Upper lobe of right lung (tissue), 1 donor: ENCODE measurements around the gene PLEKHG2. TPM values are rescaled to one million over a fixed set of nuclear protein-coding genes. Genes with fewer than 3 reads are reported as not detected.

Experiments used
- ATAC-seq: fragments of 200-7000 bp; cut with Tn5 transposase; one replicate; pipeline ENCODE4 v1.9.1; 2020; ENCODE audit warnings: mild to moderate bottlenecking, moderate library complexity
- DNase-seq: peaks from one replicate; pipeline ENCODE4 v3.0.0-alpha.2; 2020
- H3K27ac ChIP-seq: fragments of 200-600 bp; one replicate; pipeline ENCODE4 v1.8.0; 2022
- H3K27me3 ChIP-seq: fragments of 200-600 bp; one replicate; pipeline ENCODE4 v1.8.0; 2022; ENCODE audit warnings: mild to moderate bottlenecking
- H3K36me3 ChIP-seq: fragments of 200-600 bp; one replicate; pipeline ENCODE4 v1.8.0; 2022
- H3K4me1 ChIP-seq: fragments of 200-600 bp; one replicate; pipeline ENCODE4 v1.8.0; 2022
- H3K4me3 ChIP-seq: fragments of 200-600 bp; one replicate; pipeline ENCODE4 v1.8.0; 2022; ENCODE audit warnings: mild to moderate bottlenecking
- H3K9me3 ChIP-seq: fragments of 200-600 bp; one replicate; pipeline ENCODE4 v1.8.0; 2022
- CTCF ChIP-seq: fragments of 200-600 bp; IDR thresholded peaks from one replicate; pipeline ENCODE4 v1.8.0; 2022; ENCODE audit warnings: antibody characterized with exemption
- intact Hi-C: fragments of 100-400 bp; cut with DNase I; formaldehyde crosslinking; loops from one replicate; pipeline ENCODE4 v1.11.0; 2022
- total RNA-seq: library from RNA; stranded (reverse); fragmentation: NEBNext Ultra II Directional; extraction: Animal tissue kit (Norgen Biotek cat#: 25700); gene quantifications from one replicate; pipeline ENCODE4 v1.2.1, GENCODE V29; 2021
- donor health status: DM: no; HTN: yes; CAD: no; lungs with severe emphysema.

PLEKHG2 gene
- total RNA-seq, 1 donor from 2014 or later, result 32.4 TPM

GRCh38 chr19:39427707-39428106 is 15.2 kb downstream of the PLEKHG2 start:
- intact Hi-C loops, result no loop called here
- Histone ChIP-seq H3K27me3 (no peaks in the 10 kb centered on the region), H3K27ac (peak overlapping the region; percentile 83), H3K4me1 (peaks cover 27% of the 10 kb centered on the region), H3K36me3 (peaks cover 13% of the 10 kb centered on the region), H3K4me3 (no peak overlapping the region), H3K9me3 (no peaks in the 10 kb centered on the region)
- no peak for DNase-seq
- no peak for TF ChIP-seq CTCF
- ATAC-seq, result no peak

GRCh38 chr19:39428283-39429112 is 16.0 kb downstream of the PLEKHG2 start:
- intact Hi-C loops, result no loop called here
- peaks cover 28% of the 10 kb centered on the region for H3K4me1 ChIP-seq
- no peaks in the 10 kb centered on the region for H3K9me3 ChIP-seq
- ATAC-seq, result peak; percentile 74
- peak overlapping the region; percentile 83 for H3K27ac ChIP-seq
- H3K36me3 ChIP-seq, result peaks cover 21% of the 10 kb centered on the region
- H3K4me3 ChIP-seq, result no peak overlapping the region
- TF ChIP-seq CTCF, result no peak
- no peaks in the 10 kb centered on the region for H3K27me3 ChIP-seq
- peak; percentile 78 for DNase-seq

GRCh38 chr19:39430675-39431593 is 18.5 kb downstream of the PLEKHG2 start:
- ATAC-seq (peak; percentile 79), DNase-seq (peak; percentile 78)
- Histone ChIP-seq H3K4me3 (peak overlapping the region; percentile 21), H3K27me3 (no peaks in the 10 kb centered on the region), H3K4me1 (peaks cover 45% of the 10 kb centered on the region), H3K9me3 (no peaks in the 10 kb centered on the region), H3K36me3 (peaks cover 33% of the 10 kb centered on the region), H3K27ac (peak overlapping the region; percentile 91)
- intact Hi-C loops, result no loop called here
- TF ChIP-seq CTCF, result no peak

- Histone ChIP-seq H3K27ac (no peak overlapping the region), H3K4me1 (peaks cover 49% of the 10 kb centered on the region), H3K27me3 (no peaks in the 10 kb centered on the region), H3K4me3 (no peak overlapping the region), H3K9me3 (no peaks in the 10 kb centered on the region), H3K36me3 (peaks cover 33% of the 10 kb centered on the region)
- DNase-seq (no peak), ATAC-seq (no peak)
- no peak for TF ChIP-seq CTCF
- intact Hi-C loops, result no loop called here
Observed at GRCh38 chr19:39432677-39433025, 20.2 kb downstream of the PLEKHG2 start.

GRCh38 chr19:39433480-39434079 is 21.1 kb downstream of the PLEKHG2 start:
- H3K27ac ChIP-seq, result peak overlapping the region; percentile 93
- no peak for TF ChIP-seq CTCF
- intact Hi-C loops, result no loop called here
- peaks cover 43% of the 10 kb centered on the region for H3K4me1 ChIP-seq
- no peaks in the 10 kb centered on the region for H3K27me3 ChIP-seq
- H3K4me3 ChIP-seq, result no peak overlapping the region
- ATAC-seq, result no peak
- DNase-seq, result no peak
- no peaks in the 10 kb centered on the region for H3K9me3 ChIP-seq
- peaks cover 33% of the 10 kb centered on the region for H3K36me3 ChIP-seq
